Measurements from ENCODE around the gene RSF1.

Gene RSF1

GRCh38 chr11:77729063-77729462 lies 91.5 kb downstream of the RSF1 start:
- H3K4me1 ChIP-seq (ENCODE audit: control insufficient read depth in 2 of 2, insufficient read depth in 1 of 2, low read depth in 1 of 2, low read length in 2 of 2) = peaks cover 0 to 2% of the 10 kb centered on the region in 2 donors
- H3K9me3 ChIP-seq (replicated peaks in 1 of 2; ENCODE audit: control insufficient read depth in 2 of 2, insufficient read depth in 1 of 2, low read depth in 1 of 2, low read length in 2 of 2) = peaks cover 12 to 27% of the 10 kb centered on the region in 2 donors
- no peak overlapping the region for H2AK5ac ChIP-seq (ENCODE audit: low read depth, low read length)
- no peak overlapping the region for H2AFZ ChIP-seq (ENCODE audit: low read length)
- H2BK5ac ChIP-seq (ENCODE audit: low read length) = no peak overlapping the region
- no peak overlapping the region for H3K18ac ChIP-seq (ENCODE audit: low read length)
- no peak overlapping the region for H3K23ac ChIP-seq (ENCODE audit: low read depth, low read length, poor library complexity)
- no CpG with 5 or more reads among the region's 2 CpGs for WGBS, 2 donors (ENCODE audit: extremely low coverage in 2 of 2, insufficient read length in 2 of 2, insufficient replicate concordance in 1 of 2)
- H3K27me3 ChIP-seq (ENCODE audit: control insufficient read depth in 3 of 3, insufficient read depth in 3 of 3, low read depth in 1 of 3, low read length in 3 of 3) = no peaks in the 10 kb centered on the region
- no peak overlapping the region for H3K27ac ChIP-seq (replicated peaks; ENCODE audit: low read length)
- no peak overlapping the region for H4K91ac ChIP-seq (ENCODE audit: low read depth, low read length, poor library complexity)
- H2BK120ac ChIP-seq (ENCODE audit: low read depth, low read length) = no peak overlapping the region
- peaks cover 14 to 60% of the 10 kb centered on the region in 2 donors for H3K36me3 ChIP-seq (replicated peaks in 1 of 2; ENCODE audit: control insufficient read depth in 2 of 2, insufficient read depth in 2 of 2, low read length in 2 of 2)
- H3K4me3 ChIP-seq (ENCODE audit: low read length in 2 of 2) = no peak overlapping the region
- no peak overlapping the region for H2BK12ac ChIP-seq (ENCODE audit: low read length)
- no peaks in the 10 kb centered on the region for H3K79me1 ChIP-seq (ENCODE audit: low read depth, low read length)
- H3K4me2 ChIP-seq (ENCODE audit: insufficient read depth, low read length, poor library complexity, severe bottlenecking) = no peak overlapping the region
- no peak overlapping the region for H4K8ac ChIP-seq (ENCODE audit: low read depth, low read length)
- H2BK15ac ChIP-seq (ENCODE audit: low read length) = no peak overlapping the region
- H3K4ac ChIP-seq (ENCODE audit: low read length) = no peak overlapping the region
- no peak for DNase-seq (ENCODE audit: low spot score)
- H3K9ac ChIP-seq (ENCODE audit: low read depth, low read length, poor library complexity) = no peak overlapping the region
- H3K14ac ChIP-seq (ENCODE audit: low read length) = no peak overlapping the region

DNA sequence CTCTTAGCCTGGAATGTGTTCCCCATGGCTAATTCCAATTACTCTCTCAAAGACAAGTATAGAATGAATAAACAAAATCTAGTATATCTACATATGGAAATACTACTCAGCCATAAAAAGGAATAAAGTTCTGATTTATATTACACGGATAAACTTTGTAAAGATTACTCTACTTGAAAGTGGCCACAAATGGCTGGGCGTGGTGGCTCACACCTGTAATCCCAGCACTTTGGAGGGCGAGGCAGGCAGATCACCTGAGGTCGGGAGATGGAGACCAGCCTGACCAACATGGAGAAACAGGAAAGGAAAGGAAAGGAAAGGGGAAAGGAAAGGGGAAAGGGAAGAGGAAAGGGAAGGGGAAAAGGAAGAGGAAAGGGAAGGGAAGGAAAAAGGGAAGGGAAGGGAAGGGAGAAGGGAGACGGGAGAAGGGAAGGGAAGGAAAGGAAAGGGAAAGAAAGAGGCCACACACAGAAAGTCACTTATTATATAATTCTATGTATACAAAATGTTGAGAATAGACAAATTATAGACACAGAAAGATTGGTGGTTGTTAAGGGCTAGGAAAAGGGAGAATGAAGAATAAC lies 92.2 kb downstream of the RSF1 start:
- Histone ChIP-seq H3K4me3 (ENCODE audit: low read length in 2 of 2) (no peak overlapping the region), H4K8ac (ENCODE audit: low read depth, low read length) (no peak overlapping the region), H2BK15ac (ENCODE audit: low read length) (no peak overlapping the region), H3K14ac (ENCODE audit: low read length) (no peak overlapping the region), H3K27me3 (ENCODE audit: control insufficient read depth in 3 of 3, insufficient read depth in 3 of 3, low read depth in 1 of 3, low read length in 3 of 3) (no peaks in the 10 kb centered on the region), H2AFZ (ENCODE audit: low read length) (no peak overlapping the region), H2BK120ac (ENCODE audit: low read depth, low read length) (no peak overlapping the region), H3K4ac (ENCODE audit: low read length) (no peak overlapping the region), H2BK5ac (ENCODE audit: low read length) (no peak overlapping the region), H3K4me2 (ENCODE audit: insufficient read depth, low read length, poor library complexity, severe bottlenecking) (no peak overlapping the region), H3K27ac (replicated peaks; ENCODE audit: low read length) (no peak overlapping the region), H3K9ac (ENCODE audit: low read depth, low read length, poor library complexity) (no peak overlapping the region), H3K23ac (ENCODE audit: low read depth, low read length, poor library complexity) (no peak overlapping the region), H2AK5ac (ENCODE audit: low read depth, low read length) (no peak overlapping the region), H4K91ac (ENCODE audit: low read depth, low read length, poor library complexity) (no peak overlapping the region), H3K4me1 (ENCODE audit: control insufficient read depth in 2 of 2, insufficient read depth in 1 of 2, low read depth in 1 of 2, low read length in 2 of 2) (peaks cover 0 to 2% of the 10 kb centered on the region in 2 donors), H3K79me1 (ENCODE audit: low read depth, low read length) (no peaks in the 10 kb centered on the region), H3K18ac (ENCODE audit: low read length) (no peak overlapping the region), H2BK12ac (ENCODE audit: low read length) (no peak overlapping the region), H3K36me3 (replicated peaks in 1 of 2; ENCODE audit: control insufficient read depth in 2 of 2, insufficient read depth in 2 of 2, low read length in 2 of 2) (peaks cover 12 to 60% of the 10 kb centered on the region in 2 donors), H3K9me3 (replicated peaks in 1 of 2; ENCODE audit: control insufficient read depth in 2 of 2, insufficient read depth in 1 of 2, low read depth in 1 of 2, low read length in 2 of 2) (peaks cover 12 to 27% of the 10 kb centered on the region in 2 donors)
- no peak for DNase-seq (ENCODE audit: low spot score)
- whole genome bisulfite sequencing, 2 donors (ENCODE audit: extremely low coverage in 2 of 2, insufficient read length in 2 of 2, insufficient replicate concordance in 1 of 2) = no CpG with 5 or more reads among the region's 5 CpGs

DNA sequence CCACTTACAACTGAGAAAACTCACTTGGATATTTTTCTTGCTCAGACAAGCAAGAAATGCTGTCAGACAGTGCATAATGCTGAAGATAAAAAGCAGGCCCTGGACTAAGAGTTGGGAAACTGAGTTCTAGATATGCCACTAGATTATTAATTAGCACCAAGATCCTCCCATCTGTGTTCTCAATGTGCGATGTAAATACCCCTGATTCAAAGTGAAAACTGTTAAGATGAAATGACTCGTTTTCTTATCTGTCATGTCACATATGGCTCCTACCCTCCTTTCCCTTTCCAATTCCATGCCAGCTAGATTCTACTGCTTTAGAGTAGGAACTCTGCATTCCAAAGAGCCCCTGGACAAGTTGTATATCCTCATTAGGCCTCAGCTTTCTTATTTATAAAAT lies 94.0 kb downstream of the RSF1 start:
- H2BK12ac ChIP-seq (ENCODE audit: low read length) = no peak overlapping the region
- no peak overlapping the region for H2BK5ac ChIP-seq (ENCODE audit: low read length)
- no peak overlapping the region for H3K23ac ChIP-seq (ENCODE audit: low read depth, low read length, poor library complexity)
- no peak overlapping the region for H2BK120ac ChIP-seq (ENCODE audit: low read depth, low read length)
- H3K4me2 ChIP-seq (ENCODE audit: insufficient read depth, low read length, poor library complexity, severe bottlenecking) = no peak overlapping the region
- no peak overlapping the region for H3K9ac ChIP-seq (ENCODE audit: low read depth, low read length, poor library complexity)
- no CpG with 5 or more reads among the region's 2 CpGs for WGBS, 2 donors (ENCODE audit: extremely low coverage in 2 of 2, insufficient read length in 2 of 2, insufficient replicate concordance in 1 of 2)
- no peak overlapping the region for H3K14ac ChIP-seq (ENCODE audit: low read length)
- H2BK15ac ChIP-seq (ENCODE audit: low read length) = no peak overlapping the region
- peaks cover 7 to 13% of the 10 kb centered on the region in 2 donors for H3K9me3 ChIP-seq (replicated peaks in 1 of 2; ENCODE audit: control insufficient read depth in 2 of 2, insufficient read depth in 1 of 2, low read depth in 1 of 2, low read length in 2 of 2)
- H2AFZ ChIP-seq (ENCODE audit: low read length) = no peak overlapping the region
- H3K4me1 ChIP-seq (ENCODE audit: control insufficient read depth in 2 of 2, insufficient read depth in 1 of 2, low read depth in 1 of 2, low read length in 2 of 2) = peaks cover 0 to 2% of the 10 kb centered on the region in 2 donors
- no peak overlapping the region for H4K91ac ChIP-seq (ENCODE audit: low read depth, low read length, poor library complexity)
- H3K4ac ChIP-seq (ENCODE audit: low read length) = no peak overlapping the region
- peaks cover 13 to 60% of the 10 kb centered on the region in 2 donors for H3K36me3 ChIP-seq (replicated peaks in 1 of 2; ENCODE audit: control insufficient read depth in 2 of 2, insufficient read depth in 2 of 2, low read length in 2 of 2)
- H3K18ac ChIP-seq (ENCODE audit: low read length) = no peak overlapping the region
- H3K79me1 ChIP-seq (ENCODE audit: low read depth, low read length) = no peaks in the 10 kb centered on the region
- no peak overlapping the region for H3K27ac ChIP-seq (replicated peaks; ENCODE audit: low read length)
- H3K4me3 ChIP-seq (ENCODE audit: low read length in 2 of 2) = no peak overlapping the region
- no peak overlapping the region for H2AK5ac ChIP-seq (ENCODE audit: low read depth, low read length)
- no peaks in the 10 kb centered on the region for H3K27me3 ChIP-seq (ENCODE audit: control insufficient read depth in 3 of 3, insufficient read depth in 3 of 3, low read depth in 1 of 3, low read length in 3 of 3)
- DNase-seq (ENCODE audit: low spot score) = no peak
- no peak overlapping the region for H4K8ac ChIP-seq (ENCODE audit: low read depth, low read length)

DNA sequence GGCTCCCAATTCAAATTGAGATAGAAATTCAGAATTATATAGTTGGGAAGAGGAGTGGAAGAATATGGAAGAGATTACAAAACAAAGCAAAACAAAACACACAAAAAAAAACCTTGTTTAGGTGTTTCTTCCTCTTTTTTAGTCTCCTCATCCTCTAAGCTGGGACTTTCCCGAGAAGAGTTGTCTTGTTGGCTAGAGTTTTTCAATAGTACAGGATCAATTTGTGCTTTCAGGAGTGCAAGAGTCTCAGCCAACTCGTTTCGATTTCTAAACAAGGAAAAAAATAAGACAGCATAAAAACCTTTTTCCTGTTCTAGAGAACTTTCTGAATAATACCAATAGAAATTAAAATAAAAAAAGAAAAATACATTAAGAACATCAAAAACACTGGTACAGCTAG lies 95.1 kb downstream of the RSF1 start:
- Histone ChIP-seq H3K4ac (ENCODE audit: low read length) (no peak overlapping the region), H3K4me3 (ENCODE audit: low read length in 2 of 2) (no peak overlapping the region), H4K91ac (ENCODE audit: low read depth, low read length, poor library complexity) (no peak overlapping the region), H2BK120ac (ENCODE audit: low read depth, low read length) (no peak overlapping the region), H3K18ac (ENCODE audit: low read length) (no peak overlapping the region), H3K23ac (ENCODE audit: low read depth, low read length, poor library complexity) (no peak overlapping the region), H2AK5ac (ENCODE audit: low read depth, low read length) (no peak overlapping the region), H2AFZ (ENCODE audit: low read length) (no peak overlapping the region), H3K27me3 (ENCODE audit: control insufficient read depth in 3 of 3, insufficient read depth in 3 of 3, low read depth in 1 of 3, low read length in 3 of 3) (no peaks in the 10 kb centered on the region), H3K14ac (ENCODE audit: low read length) (no peak overlapping the region), H3K36me3 (replicated peaks in 1 of 2; ENCODE audit: control insufficient read depth in 2 of 2, insufficient read depth in 2 of 2, low read length in 2 of 2) (peaks cover 8 to 59% of the 10 kb centered on the region in 2 donors), H3K4me1 (ENCODE audit: control insufficient read depth in 2 of 2, insufficient read depth in 1 of 2, low read depth in 1 of 2, low read length in 2 of 2) (peaks cover 0 to 2% of the 10 kb centered on the region in 2 donors), H2BK5ac (ENCODE audit: low read length) (no peak overlapping the region), H2BK12ac (ENCODE audit: low read length) (no peak overlapping the region), H3K79me1 (ENCODE audit: low read depth, low read length) (no peaks in the 10 kb centered on the region), H4K8ac (ENCODE audit: low read depth, low read length) (no peak overlapping the region), H2BK15ac (ENCODE audit: low read length) (no peak overlapping the region), H3K9me3 (replicated peaks in 1 of 2; ENCODE audit: control insufficient read depth in 2 of 2, insufficient read depth in 1 of 2, low read depth in 1 of 2, low read length in 2 of 2) (peaks cover under 1 to 3% of the 10 kb centered on the region in 2 donors), H3K4me2 (ENCODE audit: insufficient read depth, low read length, poor library complexity, severe bottlenecking) (no peak overlapping the region), H3K27ac (replicated peaks; ENCODE audit: low read length) (no peak overlapping the region), H3K9ac (ENCODE audit: low read depth, low read length, poor library complexity) (no peak overlapping the region)
- no peak for DNase-seq (ENCODE audit: low spot score)
- WGBS, 2 donors (ENCODE audit: extremely low coverage in 2 of 2, insufficient read length in 2 of 2, insufficient replicate concordance in 1 of 2) = no CpG with 5 or more reads among the region's 3 CpGs
